HL-60/S4 treated with phorbol 12-myristate 13-acetate at 8.2 ng/mL for 4 days and 3 days (cell line): ENCODE results near the gene FAM83E.

Experiments used
- in situ Hi-C: fragments of 300-500 bp; cut with MboI; formaldehyde crosslinking; loops from 2 replicates; pipeline ENCODE4 v1.15.0; 2022; ENCODE audit warnings: low sequenced_read_pairs

The FAM83E gene

GRCh38 chr19:48629297-48629598 is 14.4 kb upstream of the FAM83E start:
- in situ Hi-C loops = no loop called here

DNA sequence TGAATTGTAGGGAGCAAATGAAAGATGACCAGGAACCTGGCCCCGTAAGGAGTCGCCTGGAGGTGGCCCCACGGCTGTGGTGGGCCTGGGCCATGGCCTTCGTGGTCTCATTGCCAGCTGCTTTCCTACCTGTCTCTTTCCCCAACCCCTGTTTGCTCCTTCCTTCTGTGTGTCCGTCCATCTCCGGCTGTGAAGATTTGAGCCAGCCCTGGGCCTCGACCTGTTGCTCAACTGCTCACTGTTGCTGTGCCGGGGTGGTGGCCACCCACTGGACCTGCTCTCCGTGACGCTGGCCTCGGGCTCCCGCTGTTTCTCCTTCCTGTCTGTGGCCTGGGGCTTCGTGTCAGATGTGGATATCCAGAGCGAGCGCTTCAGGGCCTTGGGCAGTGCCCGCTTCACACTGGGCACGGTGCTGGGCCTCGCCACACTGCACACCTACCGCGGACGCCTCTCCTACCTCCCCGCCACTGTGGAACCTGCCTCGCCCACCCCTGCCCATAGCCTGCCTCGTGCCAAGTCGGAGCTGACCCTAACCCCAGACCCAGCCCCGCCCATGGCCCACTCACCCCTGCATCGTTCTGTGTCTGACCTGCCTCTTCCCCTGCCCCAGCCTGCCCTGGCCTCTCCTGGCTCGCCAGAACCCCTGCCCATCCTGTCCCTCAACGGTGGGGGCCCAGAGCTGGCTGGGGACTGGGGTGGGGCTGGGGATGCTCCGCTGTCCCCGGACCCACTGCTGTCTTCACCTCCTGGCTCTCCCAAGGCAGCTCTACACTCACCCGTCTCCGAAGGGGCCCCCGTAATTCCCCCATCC is 13.8 kb upstream of the FAM83E start:
- in situ Hi-C loops = no loop called here

DNA sequence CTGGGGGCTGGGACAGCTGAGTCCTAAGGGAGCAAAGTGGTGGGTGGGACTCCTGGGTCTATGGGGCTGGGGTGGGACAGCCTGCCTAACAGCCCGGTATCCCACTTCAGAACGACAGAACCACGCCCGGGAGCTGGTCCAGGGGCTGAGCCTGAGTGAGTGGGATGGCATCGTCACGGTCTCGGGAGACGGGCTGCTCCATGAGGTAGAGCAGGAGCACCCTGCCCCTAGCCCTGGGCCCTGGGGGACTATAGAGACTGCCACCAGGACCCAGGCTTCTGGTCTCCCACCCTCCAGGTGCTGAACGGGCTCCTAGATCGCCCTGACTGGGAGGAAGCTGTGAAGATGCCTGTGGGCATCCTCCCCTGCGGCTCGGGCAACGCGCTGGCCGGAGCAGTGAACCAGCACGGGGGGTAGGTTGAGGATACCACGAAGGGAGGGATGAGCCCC is 13.0 kb upstream of the FAM83E start:
- in situ Hi-C loops = no loop called here

- in situ Hi-C loops = no loop called here
These were observed 12.5 kb upstream of the FAM83E start for GRCh38 chr19:48627201-48627864.

DNA sequence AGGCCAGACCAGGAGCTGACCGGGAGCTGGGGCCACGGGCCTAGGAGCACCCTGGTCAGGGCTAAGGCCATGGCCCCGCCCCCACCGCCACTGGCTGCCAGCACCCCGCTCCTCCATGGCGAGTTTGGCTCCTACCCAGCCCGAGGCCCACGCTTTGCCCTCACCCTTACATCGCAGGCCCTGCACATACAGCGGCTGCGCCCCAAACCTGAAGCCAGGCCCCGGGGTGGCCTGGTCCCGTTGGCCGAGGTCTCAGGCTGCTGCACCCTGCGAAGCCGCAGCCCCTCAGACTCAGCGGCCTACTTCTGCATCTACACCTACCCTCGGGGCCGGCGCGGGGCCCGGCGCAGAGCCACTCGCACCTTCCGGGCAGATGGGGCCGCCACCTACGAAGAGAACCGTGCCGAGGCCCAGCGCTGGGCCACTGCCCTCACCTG is 11.0 kb upstream of the FAM83E start:
- in situ Hi-C loops = no loop called here

DNA sequence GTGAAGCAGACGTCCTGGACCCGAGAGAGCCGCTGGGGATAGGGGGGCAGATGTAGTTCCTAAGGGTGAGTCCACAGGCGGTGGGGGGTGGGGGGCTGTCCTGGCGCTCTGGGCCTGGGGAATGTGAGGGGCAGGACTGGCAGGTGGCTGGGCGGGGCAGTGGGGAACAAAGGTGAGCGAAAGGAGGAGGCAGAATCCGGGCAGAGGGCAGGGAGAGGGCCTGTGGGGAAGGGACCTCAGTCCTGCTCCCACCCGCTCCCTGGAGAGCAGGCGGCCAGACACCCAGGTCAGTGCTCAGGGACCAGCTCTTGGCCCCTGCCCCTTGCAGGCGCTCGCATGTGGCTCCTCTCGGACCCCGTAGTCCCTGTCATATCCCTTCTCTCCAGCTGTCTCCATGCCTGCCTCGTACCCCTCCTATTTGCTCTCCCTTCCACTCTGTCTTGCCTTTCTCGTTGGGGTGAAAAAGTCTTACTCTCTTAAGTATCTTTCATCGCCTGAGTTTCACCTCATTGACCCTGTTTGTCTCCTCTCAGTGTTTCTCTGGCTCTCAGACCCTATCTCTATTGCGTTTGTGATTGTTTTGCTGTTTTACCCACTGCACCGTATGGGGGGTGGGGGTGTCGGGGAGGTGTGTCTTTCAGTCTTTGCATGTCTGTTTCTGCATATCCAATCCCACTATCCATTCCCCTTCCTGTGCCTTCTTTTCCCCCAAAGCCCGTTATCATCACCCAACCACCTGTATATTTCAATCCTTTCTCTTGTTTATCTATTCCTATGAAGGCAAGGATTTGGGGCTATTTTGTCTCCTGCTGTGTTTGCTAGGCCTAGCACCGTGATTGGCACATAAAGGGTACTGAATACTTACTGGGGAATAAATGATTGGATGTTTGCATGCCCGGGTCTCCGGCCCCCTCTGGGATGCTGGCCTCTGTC is 10.2 kb upstream of the FAM83E start:
- in situ Hi-C loops = no loop called here

- in situ Hi-C loops = no loop called here
These were observed 9.3 kb upstream of the FAM83E start for GRCh38 chr19:48624067-48624594.

DNA sequence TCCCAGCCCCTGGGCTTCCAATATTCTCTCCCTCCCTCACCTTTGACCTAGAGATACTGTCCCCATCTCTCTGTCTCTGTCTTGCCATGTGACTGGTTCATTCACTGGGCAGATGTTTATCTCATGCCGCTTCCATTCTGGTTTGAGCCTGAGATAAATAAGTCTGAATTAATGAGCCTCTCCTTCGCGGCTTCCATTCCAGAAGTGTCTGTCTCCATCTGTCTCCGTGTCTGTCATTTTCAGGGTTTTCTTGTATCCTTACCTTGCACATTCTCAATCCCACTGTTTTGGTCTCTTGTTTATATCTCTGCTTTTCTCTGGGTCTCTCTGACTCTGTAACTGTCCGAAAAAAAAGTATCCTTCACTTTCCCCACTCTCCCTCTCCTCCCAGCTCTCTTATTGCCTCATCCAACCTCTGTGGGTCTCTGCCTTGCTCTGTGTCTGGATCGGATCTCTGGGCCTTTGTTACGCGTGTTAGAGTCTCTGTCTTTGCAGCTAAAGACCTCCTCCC is 8.7 kb upstream of the FAM83E start:
- in situ Hi-C loops = no loop called here

GRCh38 chr19:48619692-48620585 is 5.1 kb upstream of the FAM83E start:
- in situ Hi-C loops = no loop called here

- in situ Hi-C loops = no loop called here
These were observed 4.2 kb upstream of the FAM83E start, which contains the start of the genes RPL18 and SPHK2 for GRCh38 chr19:48618916-48619691. Gene RPL18 (minus strand): TSS chr19:48619178. CDS start chr19:48619143, 35 bp downstream. Gene SPHK2 (plus strand): TSS chr19:48619506. CDS start chr19:48620515, 1,009 bp downstream.

GRCh38 chr19:48618278-48618915 is 3.5 kb upstream of the FAM83E start:
- in situ Hi-C loops = no loop called here

DNA sequence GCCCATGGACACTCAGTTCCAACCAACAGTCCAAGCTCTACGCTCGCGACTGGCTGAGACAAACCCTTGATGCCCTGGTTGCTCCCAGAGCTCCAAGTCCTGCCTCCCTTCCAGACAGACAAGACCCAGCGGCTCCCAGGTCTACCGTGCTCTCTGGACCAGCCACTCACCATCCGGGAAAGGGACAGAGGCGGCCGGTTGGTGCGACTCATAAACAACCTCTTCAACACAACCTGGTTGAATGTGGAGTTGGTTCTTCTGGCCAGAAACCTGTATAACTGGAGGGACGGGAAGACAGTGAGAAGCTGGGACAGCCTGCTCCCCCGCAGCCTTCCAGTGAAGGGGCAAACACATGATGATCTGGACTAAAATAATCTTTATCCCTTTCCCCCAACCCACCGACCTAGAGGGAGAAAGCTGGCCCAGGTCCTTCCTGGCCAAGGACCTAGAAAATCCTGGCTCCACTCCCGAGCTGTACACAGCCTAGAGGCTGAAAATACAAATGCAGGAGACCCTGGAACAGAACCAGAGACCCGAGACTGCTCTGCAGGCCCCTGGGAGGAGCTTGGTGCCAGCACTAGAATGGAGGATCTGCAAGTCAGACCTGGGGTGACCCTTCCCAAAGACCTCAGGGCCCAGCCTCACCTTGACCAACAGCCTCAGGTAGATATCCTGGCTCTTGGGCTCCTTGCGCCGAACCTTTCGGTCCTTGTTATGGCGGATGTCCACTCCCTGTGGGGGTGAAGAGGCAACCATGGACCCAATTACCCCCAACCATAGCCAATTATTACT is 2.5 kb upstream of the FAM83E start:
- in situ Hi-C loops = no loop called here

GRCh38 chr19:48616491-48617056 is 1.7 kb upstream of the FAM83E start:
- in situ Hi-C loops = no loop called here

DNA sequence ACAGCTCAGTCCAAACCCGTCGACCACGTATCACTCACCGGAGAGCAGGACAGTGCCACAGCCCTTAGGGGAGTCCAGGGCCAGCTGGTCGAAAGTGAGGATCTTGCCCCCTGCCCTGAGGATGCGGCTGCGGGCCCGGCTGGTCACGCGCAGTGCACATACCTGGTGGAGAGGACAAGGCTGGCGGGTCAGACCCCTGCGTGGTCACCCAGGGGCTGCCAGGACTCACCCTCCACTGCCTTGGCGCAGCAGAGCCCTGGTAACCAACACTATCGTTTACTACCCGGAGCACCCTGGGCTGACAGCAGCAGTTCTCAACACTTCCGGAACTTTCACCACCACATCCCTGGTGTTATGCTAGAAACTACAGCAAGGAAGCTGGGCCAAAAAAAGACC is 1.2 kb upstream of the FAM83E start:
- in situ Hi-C loops = no loop called here

- in situ Hi-C loops = no loop called here
These were observed 560 bp upstream of the FAM83E start for GRCh38 chr19:48615231-48616040.

DNA sequence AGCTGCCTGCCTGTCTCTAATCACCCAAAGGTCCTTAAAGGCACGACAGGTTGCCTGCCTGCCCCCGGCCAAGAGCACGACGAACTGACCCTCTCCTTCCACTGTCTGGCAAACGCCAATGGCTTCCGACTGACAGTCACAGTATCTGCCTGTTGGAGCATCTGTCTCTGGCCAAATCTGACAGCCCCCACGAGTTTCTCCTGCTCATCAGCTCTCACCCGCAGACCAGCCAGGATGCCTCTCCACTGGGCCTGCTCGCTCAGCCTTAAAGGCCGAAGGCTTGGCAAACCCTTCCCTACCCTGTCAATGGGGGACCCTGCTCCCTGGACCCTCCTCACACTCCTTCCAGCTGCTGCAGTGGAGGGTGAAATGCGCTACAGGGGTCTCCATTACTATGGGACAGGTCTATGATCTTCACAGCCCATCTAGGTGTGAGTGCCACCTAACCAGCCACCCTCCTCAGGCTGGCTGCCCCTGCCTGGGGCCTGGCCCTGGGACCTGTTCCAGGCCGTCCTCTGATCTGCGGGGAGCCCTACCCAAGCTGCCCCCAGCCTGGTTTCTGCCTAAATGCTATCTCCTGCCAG is 932 bp downstream of the FAM83E start:
- in situ Hi-C loops = no loop called here
